GM13977 (cell line): ENCODE measurements around the gene GGA2.
A peak's percentile ranks its signal among the peaks of the same experiment; 100 is the strongest.
"Not testable (repeated sequence)": the region's sequence is repeated elsewhere in the genome, so short reads cannot be mapped to it uniquely, and the experiment has no call there.

ENCODE experiments used
- DNase-seq: peaks from one replicate; pipeline ENCODE4 v3.0.0; 2012; ENCODE audit warnings: low spot score
- in situ Hi-C: fragments of 300-500 bp; cut with MboI; formaldehyde crosslinking; loops from one replicate; pipeline ENCODE4 v1.12.0; 2022; ENCODE audit warnings: low sequenced_read_pairs, low pct_unique_long_range_greater_than_20kb, mixed read lengths, inconsistent platforms; ENCODE audit not compliant: unreplicated experiment
- TF ChIP-seq, protein P1 (sequence below): IDR thresholded peaks from 2 replicates; pipeline ENCODE4 v1.5.1; 2012; ENCODE audit warnings: mild to moderate bottlenecking, control low read depth; ENCODE audit not compliant: insufficient read depth; ENCODE audit errors: extremely low read depth, missing control alignments

The GGA2 gene

DNA sequence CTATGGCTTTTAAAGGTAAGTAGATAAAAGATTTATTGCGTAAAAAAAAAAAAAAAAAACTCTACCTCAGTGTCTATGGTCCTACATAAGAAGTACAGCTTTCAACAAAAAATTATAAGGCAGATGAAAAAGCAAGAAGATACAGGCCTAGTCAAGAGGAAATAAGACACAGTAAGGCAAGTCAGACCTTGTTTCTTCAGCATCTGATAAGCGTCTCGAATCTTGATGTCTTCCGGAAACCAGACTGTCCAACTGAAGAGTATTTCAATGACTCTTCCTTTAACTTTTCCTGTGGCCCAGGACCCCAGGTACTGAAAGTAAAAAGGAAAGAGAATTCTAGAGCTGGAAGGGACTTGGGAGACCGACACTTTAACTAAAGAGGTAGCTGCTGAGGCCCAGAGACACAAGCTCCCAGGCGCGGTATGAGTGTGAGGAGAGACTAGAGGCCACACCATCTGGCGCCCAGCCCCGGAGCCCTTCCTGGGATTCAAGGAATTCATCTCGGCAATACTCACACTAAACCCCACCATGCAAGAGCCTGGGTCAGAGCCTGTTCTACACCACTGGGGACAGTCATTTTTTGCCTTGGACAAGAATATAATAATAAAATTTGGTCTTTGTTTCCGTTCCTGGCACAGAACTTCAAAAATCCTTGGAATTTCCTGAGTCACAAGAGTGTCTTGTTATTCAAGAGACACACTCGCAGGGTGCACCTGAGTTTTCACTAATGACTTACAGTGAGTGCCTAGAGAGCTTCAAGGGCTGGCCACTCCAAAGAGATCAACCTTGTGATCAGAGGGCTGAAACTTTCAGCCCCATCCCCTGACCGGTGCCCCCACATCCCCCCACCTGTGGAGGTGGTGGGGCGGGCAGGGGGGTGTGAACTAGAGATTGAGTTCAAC is 18.6 kb downstream of the GGA2 start:
- in situ Hi-C loops, result no loop called here
- TF ChIP-seq, protein P1, sequence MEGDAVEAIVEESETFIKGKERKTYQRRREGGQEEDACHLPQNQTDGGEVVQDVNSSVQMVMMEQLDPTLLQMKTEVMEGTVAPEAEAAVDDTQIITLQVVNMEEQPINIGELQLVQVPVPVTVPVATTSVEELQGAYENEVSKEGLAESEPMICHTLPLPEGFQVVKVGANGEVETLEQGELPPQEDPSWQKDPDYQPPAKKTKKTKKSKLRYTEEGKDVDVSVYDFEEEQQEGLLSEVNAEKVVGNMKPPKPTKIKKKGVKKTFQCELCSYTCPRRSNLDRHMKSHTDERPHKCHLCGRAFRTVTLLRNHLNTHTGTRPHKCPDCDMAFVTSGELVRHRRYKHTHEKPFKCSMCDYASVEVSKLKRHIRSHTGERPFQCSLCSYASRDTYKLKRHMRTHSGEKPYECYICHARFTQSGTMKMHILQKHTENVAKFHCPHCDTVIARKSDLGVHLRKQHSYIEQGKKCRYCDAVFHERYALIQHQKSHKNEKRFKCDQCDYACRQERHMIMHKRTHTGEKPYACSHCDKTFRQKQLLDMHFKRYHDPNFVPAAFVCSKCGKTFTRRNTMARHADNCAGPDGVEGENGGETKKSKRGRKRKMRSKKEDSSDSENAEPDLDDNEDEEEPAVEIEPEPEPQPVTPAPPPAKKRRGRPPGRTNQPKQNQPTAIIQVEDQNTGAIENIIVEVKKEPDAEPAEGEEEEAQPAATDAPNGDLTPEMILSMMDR, result no peak
- DNase-seq, result no peak

DNA sequence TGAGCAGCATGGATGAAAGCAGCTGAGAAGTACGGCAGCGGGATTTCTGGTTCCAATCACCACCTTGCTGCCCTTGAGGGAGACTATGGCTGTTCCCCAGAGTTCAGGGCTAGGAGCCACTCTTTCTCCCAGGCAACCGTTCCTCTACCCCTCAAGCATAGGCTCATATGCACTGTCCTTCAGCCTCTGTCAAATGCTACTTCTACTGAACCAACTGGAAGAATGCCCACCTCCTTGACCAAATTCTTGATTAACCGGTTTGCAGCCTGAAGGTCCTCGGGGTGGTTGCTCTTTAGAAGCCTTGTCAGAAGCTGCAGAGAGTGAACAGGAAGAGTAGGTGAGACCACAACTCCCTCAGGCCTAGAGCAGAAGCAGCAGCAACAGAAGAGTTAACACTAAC is 23.8 kb downstream of the GGA2 start:
- TF ChIP-seq, protein P1, result no peak
- in situ Hi-C loops, result no loop called here
- DNase-seq, result no peak

DNA sequence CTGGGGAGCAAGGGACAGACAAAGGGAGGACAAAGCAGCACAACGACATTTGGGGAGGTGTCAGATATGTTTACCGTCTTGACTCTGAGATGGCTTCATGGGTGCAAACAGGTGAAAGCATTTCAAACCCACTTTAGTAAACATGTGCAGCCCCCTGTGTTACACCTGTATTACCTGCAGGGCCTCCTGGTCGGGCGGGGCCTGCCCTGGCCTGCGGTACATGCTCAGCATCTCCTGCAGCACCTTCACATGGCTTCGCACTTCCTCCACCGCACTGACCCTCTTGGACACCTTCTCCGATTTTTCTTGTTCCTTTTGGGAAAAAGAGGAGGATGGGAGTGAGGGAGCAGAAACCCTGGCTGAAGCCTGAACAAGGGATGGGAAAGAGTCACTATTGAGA is 24.5 kb downstream of the GGA2 start:
- TF ChIP-seq, protein P1, result no peak
- in situ Hi-C loops, result no loop called here
- DNase-seq, result no peak

DNA sequence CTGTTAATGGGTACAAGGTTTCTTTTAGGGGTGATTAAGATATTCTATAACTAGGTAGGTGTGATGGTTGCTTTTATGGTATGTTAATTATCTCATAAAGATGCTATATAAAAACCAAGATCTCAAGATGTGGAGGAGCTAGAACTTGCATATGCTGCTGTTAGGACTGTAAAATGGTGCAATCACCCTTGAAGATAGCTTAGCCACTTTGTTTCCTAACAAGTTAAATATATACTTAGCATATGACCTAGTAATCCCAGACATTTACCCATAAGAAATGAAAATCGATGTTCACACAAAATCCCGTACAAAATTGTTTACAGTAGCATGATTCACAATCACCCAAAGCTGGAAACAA is 25.1 kb downstream of the GGA2 start:
- in situ Hi-C loops, result no loop called here
- no peak for DNase-seq
- TF ChIP-seq, protein P1, result no peak

DNA sequence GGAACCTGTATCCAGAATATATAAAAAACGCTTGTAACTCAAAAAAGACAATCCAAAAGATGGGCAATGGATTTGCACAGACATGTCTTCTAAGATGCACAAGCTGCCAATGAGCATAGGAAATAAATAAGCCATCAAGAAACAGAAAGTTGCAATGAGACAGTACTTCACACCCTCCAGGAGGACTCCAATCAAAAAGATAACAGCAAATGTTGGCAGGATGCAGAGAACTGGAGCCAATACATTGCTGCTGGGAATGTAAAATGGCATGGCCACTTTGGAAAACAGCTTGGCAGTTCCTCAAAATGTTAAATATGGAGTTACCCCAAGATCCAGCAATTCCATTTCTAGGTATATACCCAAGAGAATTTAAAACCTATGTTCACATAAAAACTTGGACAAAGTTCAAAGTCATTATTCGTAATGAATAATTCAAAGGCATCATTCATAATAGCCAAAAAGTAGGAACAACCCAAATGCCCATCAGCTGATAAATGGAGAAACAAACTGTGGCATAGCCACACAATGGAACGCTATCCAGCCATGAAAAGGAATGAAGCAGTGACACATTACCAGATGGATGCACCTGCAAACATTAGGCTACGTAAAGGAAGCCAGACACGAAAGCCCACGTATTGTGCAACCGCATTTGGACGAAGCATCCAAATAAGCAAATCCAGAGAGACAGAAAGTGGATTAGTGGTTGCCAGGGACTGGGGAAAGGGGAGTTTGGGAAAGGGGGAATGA is 25.6 kb downstream of the GGA2 start:
- TF ChIP-seq, protein P1, result no peak
- in situ Hi-C loops, result no loop called here
- DNase-seq, result no peak

DNA sequence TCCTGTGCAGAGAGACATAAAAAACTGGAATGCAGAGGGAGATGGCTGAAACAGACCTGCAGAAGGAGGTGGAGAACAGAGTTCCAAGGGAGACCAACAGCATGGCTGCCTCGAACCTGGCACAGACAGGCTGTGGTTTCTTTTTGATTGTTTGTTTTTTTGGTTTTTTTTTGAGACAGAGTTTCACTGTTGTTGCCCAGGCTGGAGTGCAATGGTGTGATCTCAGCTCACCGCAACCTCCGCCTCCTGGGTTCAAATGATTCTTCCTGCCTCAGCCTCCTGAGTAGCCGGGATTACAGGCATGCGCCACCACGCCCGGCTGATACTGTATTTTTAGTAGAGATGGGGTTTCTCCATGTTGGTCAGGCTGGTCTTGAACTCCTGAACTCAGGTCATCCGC is 26.8 kb downstream of the GGA2 start:
- in situ Hi-C loops, DNase-seq: not testable (repeated sequence)

DNA sequence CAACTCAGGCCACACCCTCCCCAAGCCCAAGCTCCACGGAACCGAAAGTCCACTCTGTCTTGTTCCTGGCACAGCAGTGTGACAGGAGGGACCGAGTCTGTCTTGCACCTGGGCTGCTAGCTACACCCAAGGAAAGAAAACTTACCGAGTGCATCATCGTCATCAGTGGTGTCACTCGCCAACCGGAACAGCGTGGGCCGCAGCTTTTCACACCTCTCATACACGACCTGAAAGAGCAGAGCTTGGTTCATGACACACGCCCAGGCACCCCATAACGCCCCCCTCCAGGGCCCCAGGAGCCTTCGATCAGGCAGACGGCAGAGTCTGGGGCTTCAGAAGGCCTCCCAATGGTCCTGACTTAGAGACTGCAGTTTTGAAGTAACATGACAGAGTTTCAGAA is 27.5 kb downstream of the GGA2 start:
- in situ Hi-C loops, result no loop called here
- DNase-seq, result peak; percentile 25
- TF ChIP-seq, protein P1, result no peak
